Caco-2 (cell line): ENCODE data around the gene KRT80. TPM values are rescaled to one million over a fixed set of nuclear protein-coding genes. Genes with fewer than 3 reads are reported as not detected.
A peak's percentile ranks its signal among the peaks of the same experiment; 100 is the strongest.

Experiments
- BruUV-seq: library from RNA; stranded (reverse); fragments of 400-500 nt; replicated peaks from 2 replicates; lab custom pipeline; 2021; lab: Mats Ljungman, UMichigan
- CTCF ChIA-PET: fragments of 300-600 bp; sonication (Branson Sonifier 250); formaldehyde crosslinking; loops from one replicate; lab custom pipeline; 2022; ENCODE audit warnings: antibody characterized with exemption; lab: Charles Lee
- POLR2A ChIA-PET: fragments of 300-600 bp; sonication (Branson Sonifier 250); formaldehyde crosslinking; loops from one replicate; lab custom pipeline; 2022; ENCODE audit warnings: antibody characterized with exemption; lab: Charles Lee
- DNase-seq, 2 experiments: peaks; one replicate each; pipeline versions ENCODE4 v3.0.0 to v3.0.0-alpha.2; 2020 to 2022
- H3K27me3 ChIP-seq: replicated peaks from 2 replicates; pipeline ENCODE4 v1.6.0; 2011; ENCODE audit warnings: low read length; ENCODE audit not compliant: control insufficient read depth, insufficient read depth
- H3K36me3 ChIP-seq: 2 replicates; pipeline ENCODE4 v1.5.1; 2011; ENCODE audit warnings: low read length; ENCODE audit not compliant: control insufficient read depth, insufficient read depth
- H3K4me1 ChIP-seq: fragments of 250-450 bp; sonication (Bioruptor Pico); 2 replicates; pipeline ENCODE4 v1.5.1; 2020; ENCODE audit warnings: mild to moderate bottlenecking
- H3K4me3 ChIP-seq: 2 replicates; pipeline ENCODE4 v1.5.1; 2011; ENCODE audit warnings: low read depth, mild to moderate bottlenecking, control low read depth, low read length
- H3K9me3 ChIP-seq: fragments of 250-450 bp; sonication (Bioruptor Pico); 2 replicates; pipeline ENCODE4 v1.5.1; 2020; ENCODE audit warnings: mild to moderate bottlenecking, moderate library complexity
- H3K27ac Mint-ChIP-seq: one replicate; pipeline ENCODE4 v1.8.0; 2022; ENCODE audit warnings: mixed read lengths; ENCODE audit not compliant: unreplicated experiment
- H3K27me3 Mint-ChIP-seq: one replicate; pipeline ENCODE4 v1.8.0; 2022; ENCODE audit warnings: mixed read lengths; ENCODE audit not compliant: insufficient read depth, unreplicated experiment
- H3K36me3 Mint-ChIP-seq: one replicate; pipeline ENCODE4 v1.8.0; 2022; ENCODE audit warnings: mild to moderate bottlenecking, mixed read lengths; ENCODE audit not compliant: insufficient read depth, unreplicated experiment
- H3K4me1 Mint-ChIP-seq: one replicate; pipeline ENCODE4 v1.8.0; 2022; ENCODE audit warnings: low read depth, mixed read lengths; ENCODE audit not compliant: unreplicated experiment
- H3K4me3 Mint-ChIP-seq: one replicate; pipeline ENCODE4 v1.8.0; 2022; ENCODE audit warnings: mild to moderate bottlenecking, moderate library complexity, mixed read lengths; ENCODE audit not compliant: unreplicated experiment
- H3K9me3 Mint-ChIP-seq: one replicate; pipeline ENCODE4 v1.8.0; 2022; ENCODE audit warnings: mixed read lengths; ENCODE audit not compliant: unreplicated experiment
- intact Hi-C: fragments of 100-400 bp; cut with micrococcal nuclease; formaldehyde crosslinking; loops from one replicate; pipeline ENCODE4 v1.10.0; 2022; ENCODE audit not compliant: unreplicated experiment
- total RNA-seq: library from RNA; stranded (reverse); gene quantifications from 2 replicates; pipeline ENCODE4 v1.2.3, GENCODE V29; 2022
- TF ChIP-seq, protein P1 (sequence below), 2 experiments: fragments of 200-600 bp in 1 of 2; IDR thresholded peaks; 1 replicate in 1 of 2; 2 replicates in 1 of 2; pipeline versions ENCODE4 v1.5.1 to v1.8.0; 2011 to 2022; ENCODE audit warnings: antibody characterized with exemption in 1 of 2, control low read depth in 1 of 2, inconsistent platforms in 1 of 2, low read depth in 1 of 2, low read length in 1 of 2, mild to moderate bottlenecking in 1 of 2, moderate library complexity in 1 of 2; ENCODE audit not compliant: insufficient read depth in 1 of 2, severe bottlenecking in 1 of 2, unreplicated experiment in 1 of 2

Gene KRT80
- total RNA-seq, 1 experiment from 2014 or later = 0.29 TPM

DNA sequence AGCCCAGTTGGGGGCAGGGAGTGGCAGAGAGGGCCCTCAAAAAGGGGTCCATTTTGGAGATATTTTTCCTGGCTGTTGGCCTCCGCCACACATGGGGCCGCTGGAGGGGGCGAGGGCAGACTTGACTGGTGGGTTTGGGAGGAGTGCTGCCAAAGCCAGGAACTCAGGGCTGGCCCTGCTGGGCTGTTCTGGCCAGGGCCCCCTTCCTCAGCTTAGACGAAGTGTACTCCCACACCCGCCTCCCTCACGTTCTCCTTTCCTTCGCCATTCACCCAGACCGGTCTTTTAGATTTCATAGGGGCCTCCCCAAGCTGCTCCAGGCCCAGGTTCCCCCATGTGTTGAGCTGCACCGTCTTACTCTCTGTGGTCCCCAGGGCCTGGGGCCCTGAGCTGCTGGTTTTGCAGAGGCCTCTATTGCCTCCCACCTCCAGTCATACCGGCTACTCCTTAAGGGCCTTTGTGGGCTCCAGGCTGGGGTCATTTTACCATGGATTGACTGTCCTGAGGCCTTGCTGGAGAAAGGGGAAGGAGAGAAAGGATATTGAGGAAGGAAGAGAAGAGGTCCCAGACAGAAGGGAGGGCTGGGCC is 42.5 kb upstream of the KRT80 start:
- TF ChIP-seq, protein P1, sequence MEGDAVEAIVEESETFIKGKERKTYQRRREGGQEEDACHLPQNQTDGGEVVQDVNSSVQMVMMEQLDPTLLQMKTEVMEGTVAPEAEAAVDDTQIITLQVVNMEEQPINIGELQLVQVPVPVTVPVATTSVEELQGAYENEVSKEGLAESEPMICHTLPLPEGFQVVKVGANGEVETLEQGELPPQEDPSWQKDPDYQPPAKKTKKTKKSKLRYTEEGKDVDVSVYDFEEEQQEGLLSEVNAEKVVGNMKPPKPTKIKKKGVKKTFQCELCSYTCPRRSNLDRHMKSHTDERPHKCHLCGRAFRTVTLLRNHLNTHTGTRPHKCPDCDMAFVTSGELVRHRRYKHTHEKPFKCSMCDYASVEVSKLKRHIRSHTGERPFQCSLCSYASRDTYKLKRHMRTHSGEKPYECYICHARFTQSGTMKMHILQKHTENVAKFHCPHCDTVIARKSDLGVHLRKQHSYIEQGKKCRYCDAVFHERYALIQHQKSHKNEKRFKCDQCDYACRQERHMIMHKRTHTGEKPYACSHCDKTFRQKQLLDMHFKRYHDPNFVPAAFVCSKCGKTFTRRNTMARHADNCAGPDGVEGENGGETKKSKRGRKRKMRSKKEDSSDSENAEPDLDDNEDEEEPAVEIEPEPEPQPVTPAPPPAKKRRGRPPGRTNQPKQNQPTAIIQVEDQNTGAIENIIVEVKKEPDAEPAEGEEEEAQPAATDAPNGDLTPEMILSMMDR (IDR thresholded peaks at IDR 0.05; ENCODE audit: insufficient read depth in 1 of 2, low read depth in 1 of 2, low read length in 1 of 2, severe bottlenecking in 1 of 2, unreplicated experiment in 1 of 2) = no peak
- Histone ChIP-seq H3K4me1 (peaks cover 62% of the 10 kb centered on the region), H3K4me3 (no peak overlapping the region), H3K36me3 (no peaks in the 10 kb centered on the region), H3K9me3 (no peaks in the 10 kb centered on the region), H3K27me3 (no peaks in the 10 kb centered on the region)
- peaks cover 5% of the 10 kb centered on the region for H3K36me3 Mint-ChIP-seq
- ChIA-PET CTCF (no interaction called here), POLR2A (no interaction called here)
- no TSS peak for BruUV-seq
- no peaks in the 10 kb centered on the region for H3K9me3 Mint-ChIP-seq
- peak overlapping the region; percentile 61 for H3K27ac Mint-ChIP-seq
- H3K4me1 Mint-ChIP-seq = peaks cover 54% of the 10 kb centered on the region
- H3K4me3 Mint-ChIP-seq = peak overlapping the region; percentile 31
- intact Hi-C loops = no loop called here
- no peak for DNase-seq
- no peaks in the 10 kb centered on the region for H3K27me3 Mint-ChIP-seq

DNA sequence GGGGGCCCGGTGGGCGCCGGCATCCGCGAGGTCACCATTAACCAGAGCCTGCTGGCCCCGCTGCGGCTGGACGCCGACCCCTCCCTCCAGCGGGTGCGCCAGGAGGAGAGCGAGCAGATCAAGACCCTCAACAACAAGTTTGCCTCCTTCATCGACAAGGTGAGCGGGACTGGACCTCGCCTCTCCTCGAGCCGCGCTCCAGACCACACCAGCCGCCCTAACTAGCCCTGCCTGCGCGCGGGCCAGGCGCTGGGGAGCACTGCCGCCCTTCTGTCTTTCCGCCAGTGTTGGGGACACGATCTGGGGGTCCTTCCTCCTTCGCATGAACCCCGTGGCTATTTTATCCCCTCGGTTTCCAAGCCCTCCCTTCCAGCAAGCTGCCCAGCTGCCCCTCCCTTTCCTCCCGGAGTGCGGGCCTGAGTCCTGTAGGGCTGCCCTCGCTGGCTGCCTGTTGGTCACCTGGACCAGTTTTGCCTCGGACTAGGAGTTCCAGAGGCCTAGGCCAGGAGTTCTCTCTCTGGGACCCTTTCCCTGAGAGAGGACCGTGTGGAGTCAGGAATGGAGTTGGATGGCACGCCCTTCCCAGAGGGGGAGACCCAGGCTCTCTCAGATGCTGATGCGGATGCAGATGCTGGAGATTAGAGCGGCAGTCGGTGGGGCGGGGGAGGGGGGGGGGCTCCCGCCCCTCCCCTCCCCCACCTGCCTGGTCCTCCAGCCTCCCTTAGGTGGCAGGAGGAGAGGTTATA is 41.8 kb upstream of the KRT80 start:
- CTCF ChIA-PET = no interaction called here
- Mint-ChIP-seq H3K4me1 (peaks cover 49% of the 10 kb centered on the region), H3K9me3 (no peaks in the 10 kb centered on the region), H3K4me3 (peak overlapping the region; percentile 61), H3K27me3 (no peaks in the 10 kb centered on the region), H3K36me3 (peaks cover 5% of the 10 kb centered on the region), H3K27ac (no peak overlapping the region)
- TF ChIP-seq, protein P1 (IDR thresholded peaks at IDR 0.05; ENCODE audit: insufficient read depth in 1 of 2, low read depth in 1 of 2, low read length in 1 of 2, severe bottlenecking in 1 of 2, unreplicated experiment in 1 of 2) = no peak
- no peaks in the 10 kb centered on the region for H3K9me3 ChIP-seq
- BruUV-seq = no TSS peak
- intact Hi-C loops = no loop called here
- peaks cover 61% of the 10 kb centered on the region for H3K4me1 ChIP-seq
- no peak for DNase-seq
- no peak overlapping the region for H3K4me3 ChIP-seq
- H3K27me3 ChIP-seq = no peaks in the 10 kb centered on the region
- H3K36me3 ChIP-seq = no peaks in the 10 kb centered on the region
- POLR2A ChIA-PET = no interaction called here

DNA sequence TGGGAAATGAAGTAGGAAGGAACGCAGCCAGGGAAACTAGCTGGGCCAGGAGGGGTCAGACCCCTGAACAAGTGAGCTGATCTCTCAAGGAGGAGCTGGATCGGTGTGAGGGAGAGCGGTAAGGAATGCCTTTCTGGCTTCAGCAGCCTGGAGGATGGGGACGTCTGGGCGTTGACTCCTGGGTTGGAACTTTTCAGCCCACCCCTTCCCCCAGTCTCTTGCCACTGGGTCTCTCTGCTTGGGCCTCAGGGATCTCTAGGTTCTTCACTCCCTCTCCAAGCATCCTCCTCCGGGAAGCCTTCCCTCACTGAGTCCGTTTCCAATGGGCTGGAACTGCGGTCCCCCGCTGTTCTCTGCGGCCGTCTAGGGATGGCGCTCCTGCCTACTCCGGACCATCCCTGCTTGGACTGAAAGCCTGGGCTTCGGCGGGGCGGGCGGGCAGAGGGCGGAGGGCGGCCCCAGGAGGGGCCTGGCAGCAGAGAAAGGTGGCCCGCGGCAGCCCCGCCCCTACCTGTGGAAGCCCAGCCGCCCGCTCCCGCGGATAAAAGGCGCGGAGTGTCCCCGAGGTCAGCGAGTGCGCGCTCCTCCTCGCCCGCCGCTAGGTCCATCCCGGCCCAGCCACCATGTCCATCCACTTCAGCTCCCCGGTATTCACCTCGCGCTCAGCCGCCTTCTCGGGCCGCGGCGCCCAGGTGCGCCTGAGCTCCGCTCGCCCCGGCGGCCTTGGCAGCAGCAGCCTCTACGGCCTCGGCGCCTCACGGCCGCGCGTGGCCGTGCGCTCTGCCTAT is 41.1 kb upstream of the KRT80 start, which contains the start of gene KRT7:
KRT7 (plus strand) TSS at position 570 of the 788 bp plus-strand sequence; CDS start at position 624, 54 bp downstream.
- peaks cover 54% of the 10 kb centered on the region for H3K4me1 ChIP-seq
- peaks cover 47% of the 10 kb centered on the region for H3K4me1 Mint-ChIP-seq
- TF ChIP-seq, protein P1 (IDR thresholded peaks at IDR 0.05; ENCODE audit: insufficient read depth in 1 of 2, low read depth in 1 of 2, low read length in 1 of 2, severe bottlenecking in 1 of 2, unreplicated experiment in 1 of 2) = no peak
- H3K9me3 ChIP-seq = no peaks in the 10 kb centered on the region
- ChIA-PET CTCF (no interaction called here), POLR2A (no interaction called here)
- H3K4me3 Mint-ChIP-seq = peak within 1 kb of the TSS; percentile 61
- H3K27me3 Mint-ChIP-seq = no peaks in the 10 kb centered on the region
- H3K4me3 ChIP-seq = no peak within 1 kb of the TSS
- peaks cover 4% of the 10 kb centered on the region for H3K9me3 Mint-ChIP-seq
- intact Hi-C loops = no loop called here
- H3K36me3 Mint-ChIP-seq = peaks cover 5% of the 10 kb centered on the region
- peak within 1 kb of the TSS; percentile 61 for H3K27ac Mint-ChIP-seq
- no peak for DNase-seq
- no peaks in the 10 kb centered on the region for H3K27me3 ChIP-seq
- no TSS peak for BruUV-seq
- no peaks in the 10 kb centered on the region for H3K36me3 ChIP-seq
